HG02759 (cell line): ENCODE data around the gene RPS8.
A peak's percentile ranks its signal among the peaks of the same experiment; 100 is the strongest.
"Not testable (repeated sequence)": the region's sequence is repeated elsewhere in the genome, so short reads cannot be mapped to it uniquely, and the experiment has no call there.

Experiments
- ATAC-seq: cut with Tn5 transposase; IDR thresholded peaks from one replicate; pipeline ENCODE4 v1.9.1; 2021; ENCODE audit warnings: mild to moderate bottlenecking, moderate library complexity; ENCODE audit not compliant: unreplicated experiment

Gene RPS8

GRCh38 chr1:44775078-44775929, at the start of gene RPS8:
RPS8 (plus strand) TSS chr1:44775540; CDS start chr1:44775597, 57 bp downstream.
- peak; percentile 79 for ATAC-seq

GRCh38 chr1:44730741-44731512, 44.4 kb upstream of the RPS8 start, which contains the start of gene RNU5D-1:
RNU5D-1 (minus strand) TSS chr1:44731170.
- peak; percentile 67 for ATAC-seq

DNA sequence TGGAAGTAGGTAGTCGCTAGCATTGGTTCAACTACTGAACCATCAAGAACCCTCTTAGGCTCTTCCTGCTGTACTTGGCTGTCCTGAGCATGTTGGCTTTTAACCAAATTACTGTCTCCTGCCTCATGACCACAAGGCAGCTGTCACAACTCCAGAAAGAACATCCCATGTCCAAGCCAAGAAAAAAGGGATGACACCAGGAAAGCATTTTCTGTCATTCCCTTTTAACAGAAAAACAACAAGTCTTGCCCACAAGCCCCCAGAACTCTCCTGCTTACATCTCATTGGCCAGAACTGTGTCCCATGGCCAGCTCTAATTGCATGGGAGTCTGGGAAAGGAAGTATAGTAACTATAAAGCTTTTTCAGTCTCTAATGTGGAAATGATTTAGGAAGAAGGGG, 42.0 kb upstream of the RPS8 start:
- no peak for ATAC-seq

GRCh38 chr1:44733784-44734183, 41.6 kb upstream of the RPS8 start:
- ATAC-seq, result no peak

GRCh38 chr1:44735992-44736391, 39.3 kb upstream of the RPS8 start:
- no peak for ATAC-seq

DNA sequence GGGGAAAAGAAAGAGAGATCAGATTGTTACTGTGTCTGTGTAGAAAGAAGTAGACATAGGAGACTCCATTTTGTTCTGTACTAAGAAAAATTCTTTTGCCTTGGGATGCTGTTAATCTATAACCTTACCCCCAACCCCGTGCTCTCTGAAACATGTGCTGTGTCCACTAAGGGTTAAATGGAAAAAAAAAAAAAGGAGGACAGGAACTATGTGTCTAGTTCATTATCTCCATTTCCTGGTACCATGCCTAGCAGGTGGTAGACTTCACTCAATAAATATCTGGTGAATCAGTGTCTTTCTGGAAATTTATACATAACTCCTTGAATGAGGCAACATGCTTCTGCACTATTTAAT, 36.4 kb upstream of the RPS8 start:
- ATAC-seq, result not testable (repeated sequence)

DNA sequence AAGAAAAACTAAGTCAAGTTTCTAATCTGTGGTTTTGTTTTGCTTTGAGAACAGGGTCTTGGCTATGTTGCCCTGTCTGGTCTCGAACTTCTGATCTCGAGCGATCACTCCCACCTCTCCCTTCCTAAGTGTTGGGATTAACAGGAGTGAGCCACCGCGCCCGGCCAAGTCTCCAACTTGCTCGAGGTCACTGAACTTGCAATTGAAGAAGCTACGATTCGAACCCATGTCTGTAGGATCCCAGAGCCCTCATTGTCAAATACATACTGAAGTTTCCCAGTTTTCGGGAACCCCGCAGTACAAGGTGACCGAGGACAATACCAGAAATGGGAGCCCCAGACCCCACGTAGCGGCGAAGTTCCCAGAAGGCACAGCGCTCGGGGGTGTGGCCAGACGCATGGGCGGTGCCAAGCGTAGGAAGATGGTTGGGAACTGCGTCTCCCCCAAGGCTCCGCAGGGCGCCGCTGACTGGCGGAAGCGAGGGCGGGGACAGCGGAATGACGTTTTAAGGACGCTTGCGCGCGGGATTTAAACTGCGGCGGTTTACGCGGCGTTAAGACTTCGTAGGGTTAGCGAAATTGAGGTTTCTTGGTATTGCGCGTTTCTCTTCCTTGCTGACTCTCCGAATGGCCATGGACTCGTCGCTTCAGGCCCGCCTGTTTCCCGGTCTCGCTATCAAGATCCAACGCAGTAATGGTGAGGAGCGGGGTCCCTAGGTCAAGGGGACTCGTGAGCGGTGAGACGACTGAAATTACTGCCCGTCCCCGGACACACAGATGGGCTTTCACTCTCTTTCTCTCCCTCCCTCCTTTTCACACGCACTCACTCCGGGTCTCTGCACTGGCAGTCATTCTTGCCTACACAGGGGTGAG, 35.8 kb upstream of the RPS8 start, which contains the start of gene KIF2C:
KIF2C (plus strand) TSS at position 531 of the 872 bp plus-strand sequence; CDS start at position 627, 96 bp downstream.
- ATAC-seq, result peak; percentile 98

GRCh38 chr1:44740179-44740617, 35.1 kb upstream of the RPS8 start:
- ATAC-seq, result no peak

- no peak for ATAC-seq
Observed at GRCh38 chr1:44743211-44743610, 32.1 kb upstream of the RPS8 start.

- no peak for ATAC-seq
Observed at GRCh38 chr1:44747878-44748277, 27.5 kb upstream of the RPS8 start.

DNA sequence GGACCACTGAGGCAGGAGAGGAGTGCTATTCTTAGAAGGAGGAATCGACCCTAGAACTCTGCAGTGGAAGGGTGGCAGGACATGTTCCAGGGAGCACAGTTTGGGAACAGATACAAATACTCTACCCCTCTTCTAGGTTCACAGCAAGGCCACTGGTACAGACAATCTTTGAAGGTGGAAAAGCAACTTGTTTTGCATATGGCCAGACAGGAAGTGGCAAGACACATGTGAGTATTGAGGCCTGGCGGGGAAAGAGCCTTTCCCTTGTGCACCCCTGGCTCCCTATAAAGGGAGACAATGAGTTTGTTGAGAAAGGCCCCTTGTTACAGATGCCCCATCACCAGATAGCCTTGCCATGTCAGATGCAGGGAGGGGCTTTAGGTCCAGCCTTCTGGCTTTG, 17.9 kb upstream of the RPS8 start:
- ATAC-seq, result peak; percentile 52

- ATAC-seq, result no peak
Observed at GRCh38 chr1:44759077-44759476, 16.3 kb upstream of the RPS8 start.

GRCh38 chr1:44760876-44761275, 14.5 kb upstream of the RPS8 start:
- no peak for ATAC-seq

GRCh38 chr1:44766421-44766820, 8.9 kb upstream of the RPS8 start:
- ATAC-seq, result not testable (repeated sequence)

GRCh38 chr1:44775930-44776729, 790 bp downstream of the RPS8 start:
- ATAC-seq, result peak; percentile 24

- ATAC-seq, result no peak
Observed at GRCh38 chr1:44776730-44777068, 1.4 kb downstream of the RPS8 start.

DNA sequence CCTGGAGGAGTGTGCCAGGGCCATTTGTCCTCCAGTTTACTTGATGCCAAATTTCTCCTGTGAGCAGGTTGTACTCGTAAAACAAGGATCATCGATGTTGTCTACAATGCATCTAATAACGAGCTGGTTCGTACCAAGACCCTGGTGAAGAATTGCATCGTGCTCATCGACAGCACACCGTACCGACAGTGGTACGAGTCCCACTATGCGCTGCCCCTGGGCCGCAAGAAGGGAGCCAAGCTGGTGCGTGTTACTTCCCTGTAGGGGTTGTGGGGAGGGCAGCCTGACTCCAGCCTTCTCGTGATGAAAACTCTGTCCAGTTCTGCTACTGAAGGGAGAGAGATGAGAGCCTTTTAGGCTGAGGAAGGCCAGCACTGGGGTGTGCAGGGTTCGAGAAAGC, 2.2 kb downstream of the RPS8 start:
- no peak for ATAC-seq

GRCh38 chr1:44777969-44778635, 2.8 kb downstream of the RPS8 start:
- no peak for ATAC-seq

DNA sequence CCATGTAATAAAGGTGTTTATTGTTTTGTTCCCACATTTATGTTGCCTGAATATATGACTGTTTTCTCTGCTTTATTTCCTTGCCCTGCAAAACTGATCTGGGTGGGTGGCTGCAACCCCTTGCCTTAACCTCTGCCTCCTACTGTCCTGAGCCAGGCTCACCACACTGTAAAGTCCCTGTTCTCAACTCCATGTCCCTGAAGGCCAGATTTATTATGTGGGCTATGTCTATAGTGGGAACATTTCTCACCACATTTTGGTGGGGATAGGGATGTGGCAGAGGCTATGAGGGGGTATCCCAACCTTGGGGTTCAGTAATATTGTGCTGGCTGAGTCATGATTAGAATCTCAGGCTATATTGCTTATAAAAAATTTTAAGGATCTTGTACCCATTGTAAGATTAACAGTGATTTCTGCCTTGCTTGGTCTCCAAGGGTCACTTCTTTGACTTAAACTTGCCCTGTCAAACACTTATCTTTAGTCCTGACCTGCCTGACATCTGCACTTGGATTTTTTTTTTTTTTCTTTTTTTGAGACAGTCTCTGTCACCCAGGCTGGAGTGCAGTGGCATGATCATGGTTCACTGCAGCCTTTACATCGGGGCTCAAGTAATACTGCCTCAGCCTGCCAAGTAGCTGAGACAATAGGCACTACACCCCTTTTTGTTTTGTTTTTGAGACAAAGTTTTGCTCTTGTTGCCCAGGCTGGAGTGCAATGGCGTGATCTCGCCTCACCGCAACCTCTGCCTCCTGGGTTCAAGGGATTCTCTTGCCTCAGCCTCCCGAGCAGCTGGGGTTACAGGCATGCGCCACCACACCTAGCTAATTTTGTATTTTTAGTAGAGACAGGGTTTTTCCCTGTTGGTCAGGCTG, 3.6 kb downstream of the RPS8 start:
- no peak for ATAC-seq
